SK-N-SH (cell line): Measurements from ENCODE around the gene SLC16A13. TPM values are rescaled to one million over a fixed set of nuclear protein-coding genes. Genes with fewer than 3 reads are reported as not detected.

Source experiments
- CTCF ChIA-PET: fragments of 300-600, 350-600 bp; formaldehyde crosslinking; extraction: SDS; loops from one replicate; lab custom pipeline; 2021; lab: Yijun Ruan, JAX
- POLR2A ChIA-PET: fragments of 350-600 bp; sonication (Branson Sonifier 250); formaldehyde crosslinking; extraction: SDS; loops from one replicate; lab custom pipeline; 2020; ENCODE audit warnings: antibody characterized with exemption, inconsistent platforms; lab: Yijun Ruan, JAX
- DNase-seq: peaks from one replicate; pipeline ENCODE4 v3.0.0; 2012
- H2AFZ ChIP-seq: fragments of 200-600 bp; sonication (generic); 2 replicates; pipeline ENCODE4 v1.8.1; 2016; ENCODE audit warnings: antibody characterized with exemption, mild to moderate bottlenecking, low read depth
- H3F3A ChIP-seq: fragments of 200-600 bp; sonication (generic); replicated peaks from 2 replicates; pipeline ENCODE3; 2016; ENCODE audit warnings: antibody characterized with exemption, mild to moderate bottlenecking; ENCODE audit not compliant: insufficient read depth
- H3K27ac ChIP-seq, 2 experiments: fragments of 200-500 bp in 1 of 2; fragments of 200-600 bp in 1 of 2; sonication (Bioruptor generic) in 1 of 2; sonication (generic), shearing (Covaris generic) in 1 of 2; 2 replicates each; pipeline versions ENCODE4 v1.5.1 to v1.6.1; 2014 to 2016; ENCODE audit warnings: low read depth in 2 of 2, inconsistent platforms in 1 of 2, low read length in 1 of 2, mild to moderate bottlenecking in 1 of 2, mixed read lengths in 1 of 2
- H3K27me3 ChIP-seq: fragments of 200-600 bp; sonication (generic), shearing (Covaris generic); 2 replicates; pipeline ENCODE4 v1.6.1; 2016; ENCODE audit warnings: mixed run types; ENCODE audit not compliant: insufficient read depth
- H3K36me3 ChIP-seq, 2 experiments: fragments of 200-500 bp in 1 of 2; fragments of 200-600 bp in 1 of 2; sonication (Bioruptor generic) in 1 of 2; sonication (generic) in 1 of 2; replicated peaks in 1 of 2; 2 replicates each; pipeline versions ENCODE3 to v1.5.1; 2014 to 2016; ENCODE audit warnings: low read length in 1 of 2, mild to moderate bottlenecking in 1 of 2; ENCODE audit not compliant: insufficient read depth in 2 of 2, control insufficient read depth in 1 of 2
- H3K4me1 ChIP-seq, 2 experiments: fragments of 200-500 bp in 1 of 2; fragments of 200-600 bp in 1 of 2; sonication (Bioruptor generic) in 1 of 2; sonication (generic), shearing (Covaris generic) in 1 of 2; 2 replicates each; pipeline versions ENCODE4 v1.5.1 to v1.6.1; 2014 to 2016; ENCODE audit warnings: low read depth in 1 of 2, low read length in 1 of 2, mixed run types in 1 of 2; ENCODE audit not compliant: insufficient read depth in 2 of 2, control insufficient read depth in 1 of 2
- H3K4me2 ChIP-seq: fragments of 200-600 bp; sonication (generic), shearing (Covaris generic); 2 replicates; pipeline ENCODE4 v1.6.1; 2017; ENCODE audit warnings: mixed run types
- H3K4me3 ChIP-seq, 2 experiments: fragments of 200-500 bp in 1 of 2; fragments of 200-600 bp in 1 of 2; sonication (Bioruptor generic) in 1 of 2; sonication (generic), shearing (Covaris generic) in 1 of 2; 2 replicates each; pipeline versions ENCODE4 v1.5.1 to v1.8.1; 2014 to 2016; ENCODE audit warnings: low read depth in 2 of 2, inconsistent platforms in 1 of 2, low read length in 1 of 2, mild to moderate bottlenecking in 1 of 2, mixed read lengths in 1 of 2, moderate library complexity in 1 of 2
- H3K79me2 ChIP-seq: fragments of 200-600 bp; sonication (generic); 2 replicates; pipeline ENCODE4 v1.8.1; 2017; ENCODE audit warnings: mild to moderate bottlenecking; ENCODE audit not compliant: insufficient read depth
- H3K9ac ChIP-seq: fragments of 200-600 bp; sonication (generic); 2 replicates; pipeline ENCODE4 v1.6.1; 2017; ENCODE audit warnings: mixed run types
- H3K9me2 ChIP-seq: fragments of 200-600 bp; sonication (generic); 2 replicates; pipeline ENCODE4 v1.6.1; 2017; ENCODE audit warnings: mixed run types
- H3K9me3 ChIP-seq: fragments of 200-600 bp; sonication (generic); 2 replicates; pipeline ENCODE4 v1.6.1; 2017; ENCODE audit warnings: mixed run types, mild to moderate bottlenecking, moderate library complexity
- H4K20me1 ChIP-seq: fragments of 200-600 bp; sonication (generic); 2 replicates; pipeline ENCODE4 v1.6.1; 2017; ENCODE audit warnings: mild to moderate bottlenecking, mixed run types; ENCODE audit not compliant: insufficient read depth
- CHD2 ChIP-seq: fragments of 150-350 bp; IDR thresholded peaks from 2 replicates; pipeline ENCODE4 v1.6.1; 2018; ENCODE audit warnings: low read length; ENCODE audit not compliant: partially characterized antibody
- EP300 ChIP-seq, 2 experiments: IDR thresholded peaks; 2 replicates each; pipeline versions ENCODE4 v1.4.0 to v1.6.1; 2012; ENCODE audit warnings: borderline replicate concordance in 1 of 2, low read depth in 1 of 2, low read length in 1 of 2
- EZH2phosphoT487 ChIP-seq: fragments of 200-600 bp; sonication (generic); IDR thresholded peaks from 2 replicates; pipeline ENCODE4 v1.6.1; 2017; ENCODE audit warnings: low read depth, mixed run types, mild to moderate bottlenecking, antibody characterized with exemption, moderate library complexity, borderline replicate concordance
- FOXM1 ChIP-seq: IDR thresholded peaks from 2 replicates; pipeline ENCODE4 v1.4.0; 2012; ENCODE audit warnings: low read depth, mild to moderate bottlenecking
- GABPA ChIP-seq: IDR thresholded peaks from 2 replicates; pipeline ENCODE4 v1.4.0; 2012; ENCODE audit warnings: low read depth, mild to moderate bottlenecking
- MXI1 ChIP-seq: IDR thresholded peaks from 2 replicates; pipeline ENCODE4 v1.6.1; 2012; ENCODE audit warnings: mild to moderate bottlenecking, low read depth, low read length, improper control_type of control experiment
- RFX5 ChIP-seq: IDR thresholded peaks from 2 replicates; pipeline ENCODE4 v1.6.1; 2012; ENCODE audit warnings: mild to moderate bottlenecking, improper control_type of control experiment, low read length
- RXRA ChIP-seq: IDR thresholded peaks from 2 replicates; pipeline ENCODE4 v1.4.0; 2012; ENCODE audit warnings: low read depth, mild to moderate bottlenecking, borderline replicate concordance
- SIN3A ChIP-seq: IDR thresholded peaks from 2 replicates; pipeline ENCODE4 v1.6.1; 2012; ENCODE audit warnings: low read depth, mild to moderate bottlenecking, low read length, moderate library complexity, borderline replicate concordance
- TAF1 ChIP-seq: IDR thresholded peaks from 2 replicates; pipeline ENCODE4 v1.6.1; 2012; ENCODE audit warnings: low read depth, mild to moderate bottlenecking, low read length, moderate library complexity, borderline replicate concordance
- TEAD4 ChIP-seq: IDR thresholded peaks from 2 replicates; pipeline ENCODE4 v1.4.0; 2012; ENCODE audit warnings: mild to moderate bottlenecking, borderline replicate concordance; ENCODE audit not compliant: insufficient read depth
- WGBS: methylation state at CpG from one replicate; pipeline ENCODE4 v1.1.6; 2017; ENCODE audit warnings: low lambda C conversion rate; 5-methylcytosine and 5-hydroxymethylcytosine counted together
- polyA plus RNA-seq, 3 experiments: library from polyadenylated mRNA; depleted of rRNA; stranded (reverse); fragments of >200 nt; gene quantifications; 2 replicates each; pipeline ENCODE4 v1.2.3, GENCODE V29; 2012
- TF ChIP-seq, protein P1 (sequence below): fragments of 150-350 bp; IDR thresholded peaks from 2 replicates; pipeline ENCODE4 v1.6.1; 2017; ENCODE audit warnings: antibody characterized with exemption, low read length, low read depth, borderline replicate concordance
- TF ChIP-seq, protein P2 (sequence below): fragments of 200-600 bp; sonication (generic); IDR thresholded peaks from 2 replicates; pipeline ENCODE4 v1.6.1; 2017; ENCODE audit warnings: antibody characterized with exemption, mild to moderate bottlenecking, moderate library complexity
- TF ChIP-seq, protein P3 (sequence below): IDR thresholded peaks from 2 replicates; pipeline ENCODE4; 2012

Gene SLC16A13
- polyA plus RNA-seq, 1 of the 3 experiments (the other 2 are of a cell fraction) = 3.9 TPM

DNA sequence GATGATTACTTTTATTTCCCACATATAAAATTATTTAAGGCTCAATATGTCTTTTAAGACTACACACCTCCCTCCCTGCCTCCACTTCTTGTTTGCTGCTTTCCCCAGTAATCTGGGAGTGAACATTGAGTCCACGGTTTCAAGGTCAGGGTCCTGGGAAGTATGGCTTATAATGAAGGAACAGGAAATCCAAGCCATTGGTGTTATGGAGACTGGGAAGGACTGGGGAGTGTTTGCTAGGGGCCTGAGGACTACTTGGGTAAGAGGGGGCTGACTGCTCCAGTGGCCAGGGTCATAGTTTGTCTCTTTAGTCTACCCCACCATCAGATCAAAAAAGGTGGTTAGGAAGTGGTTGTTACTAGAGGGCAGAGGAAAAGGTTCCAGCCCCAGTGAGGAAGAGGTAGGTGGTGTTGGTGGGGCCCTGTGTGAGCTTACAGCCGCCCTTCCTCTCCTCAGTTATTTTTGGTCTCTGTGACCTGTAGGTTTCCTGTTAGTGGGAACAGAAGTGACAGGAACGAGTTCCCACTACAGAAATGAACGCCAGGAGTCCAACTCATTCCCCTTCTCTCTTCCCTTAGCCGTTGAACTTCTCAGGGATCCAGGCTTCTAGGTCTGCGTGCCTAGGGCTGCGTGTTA is 742 bp upstream of the SLC16A13 start:
- POLR2A ChIA-PET = interaction anchor here (0.7 to 1.6 kb wide), 6 partner anchors 10 to 652 kb away, joined by 3 to 8 read pairs (median 3); no protein-coding TSS in a partner anchor
- Histone ChIP-seq H3K4me1 (peaks cover 4 to 11% of the 10 kb centered on the region in 2 experiments; a peak in 2 of 4 replicates), H3K27me3 (no peaks in the 10 kb centered on the region), H3K9ac (peak overlapping the region; percentile 75), H3F3A (peaks cover 6% of the 10 kb centered on the region), H3K9me2 (no peaks in the 10 kb centered on the region), H2AFZ (peak overlapping the region; percentile 96), H3K4me2 (peak overlapping the region; percentile 95), H3K79me2 (no peaks in the 10 kb centered on the region), H3K9me3 (no peaks in the 10 kb centered on the region), H3K4me3 (peak overlapping the region; percentile 76 to 80), H3K27ac (peak overlapping the region; percentile 45 to 71; a peak in 3 of 4 replicates), H4K20me1 (no peaks in the 10 kb centered on the region), H3K36me3 (no peaks in the 10 kb centered on the region)
- WGBS = 23% methylated on average over 7 of the region's 7 CpGs
- DNase-seq = no peak
- CTCF ChIA-PET = interaction anchor here (0.8 to 2.0 kb wide), 5 partner anchors 9 to 102 kb away, joined by 3 to 14 read pairs (median 6); partner anchors contain the start of gene SLC16A11
- TF ChIP-seq SIN3A (no peak), GABPA (0 out of 2 replicates have a peak, but pooled peaks have one; percentile 20)

DNA sequence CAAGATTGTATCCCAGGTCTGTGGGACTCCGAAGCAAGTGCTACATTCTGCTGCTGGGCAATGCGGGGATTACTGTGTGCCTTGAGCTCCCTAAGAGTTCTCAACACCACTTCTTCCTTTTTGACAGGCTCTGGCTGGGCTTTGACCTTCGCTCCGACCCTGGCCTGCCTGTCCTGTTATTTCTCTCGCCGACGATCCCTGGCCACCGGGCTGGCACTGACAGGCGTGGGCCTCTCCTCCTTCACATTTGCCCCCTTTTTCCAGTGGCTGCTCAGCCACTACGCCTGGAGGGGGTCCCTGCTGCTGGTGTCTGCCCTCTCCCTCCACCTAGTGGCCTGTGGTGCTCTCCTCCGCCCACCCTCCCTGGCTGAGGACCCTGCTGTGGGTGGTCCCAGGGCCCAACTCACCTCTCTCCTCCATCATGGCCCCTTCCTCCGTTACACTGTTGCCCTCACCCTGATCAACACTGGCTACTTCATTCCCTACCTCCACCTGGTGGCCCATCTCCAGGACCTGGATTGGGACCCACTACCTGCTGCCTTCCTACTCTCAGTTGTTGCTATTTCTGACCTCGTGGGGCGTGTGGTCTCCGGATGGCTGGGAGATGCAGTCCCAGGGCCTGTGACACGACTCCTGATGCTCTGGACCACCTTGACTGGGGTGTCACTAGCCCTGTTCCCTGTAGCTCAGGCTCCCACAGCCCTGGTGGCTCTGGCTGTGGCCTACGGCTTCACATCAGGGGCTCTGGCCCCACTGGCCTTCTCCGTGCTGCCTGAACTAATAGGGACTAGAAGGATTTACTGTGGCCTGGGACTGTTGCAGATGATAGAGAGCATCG is 2.4 kb downstream of the SLC16A13 start:
- CTCF ChIA-PET = interaction anchor here (1.0 to 2.4 kb wide), 4 partner anchors 7 to 139 kb away, joined by 3 to 9 read pairs (median 4); no protein-coding TSS in a partner anchor
- Histone ChIP-seq H3K9me2 (no peaks in the 10 kb centered on the region), H3F3A (peaks cover 6% of the 10 kb centered on the region), H4K20me1 (no peaks in the 10 kb centered on the region), H2AFZ (no peak overlapping the region), H3K79me2 (no peaks in the 10 kb centered on the region), H3K9ac (no peak overlapping the region), H3K9me3 (no peaks in the 10 kb centered on the region), H3K36me3 (no peaks in the 10 kb centered on the region), H3K4me2 (no peak overlapping the region), H3K4me3 (no peak overlapping the region), H3K4me1 (peaks cover 4 to 20% of the 10 kb centered on the region in 2 experiments; a peak in 2 of 4 replicates), H3K27me3 (0 out of 2 replicates have a peak, but pooled peaks cover 5% of the 10 kb centered on the region), H3K27ac (no peak overlapping the region)
- TF ChIP-seq MXI1 (no peak), TEAD4 (no peak), FOXM1 (no peak), EP300 (IDR thresholded peaks at IDR 0.05; ENCODE audit: borderline replicate concordance in 1 of 2, low read depth in 1 of 2, low read length in 1 of 2) (no peak), CHD2 (no peak), RFX5 (no peak), RXRA (no peak), TAF1 (no peak), EZH2phosphoT487 (no peak)
- TF ChIP-seq, protein P1, sequence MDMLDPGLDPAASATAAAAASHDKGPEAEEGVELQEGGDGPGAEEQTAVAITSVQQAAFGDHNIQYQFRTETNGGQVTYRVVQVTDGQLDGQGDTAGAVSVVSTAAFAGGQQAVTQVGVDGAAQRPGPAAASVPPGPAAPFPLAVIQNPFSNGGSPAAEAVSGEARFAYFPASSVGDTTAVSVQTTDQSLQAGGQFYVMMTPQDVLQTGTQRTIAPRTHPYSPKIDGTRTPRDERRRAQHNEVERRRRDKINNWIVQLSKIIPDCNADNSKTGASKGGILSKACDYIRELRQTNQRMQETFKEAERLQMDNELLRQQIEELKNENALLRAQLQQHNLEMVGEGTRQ = no peak
- TF ChIP-seq, protein P2, sequence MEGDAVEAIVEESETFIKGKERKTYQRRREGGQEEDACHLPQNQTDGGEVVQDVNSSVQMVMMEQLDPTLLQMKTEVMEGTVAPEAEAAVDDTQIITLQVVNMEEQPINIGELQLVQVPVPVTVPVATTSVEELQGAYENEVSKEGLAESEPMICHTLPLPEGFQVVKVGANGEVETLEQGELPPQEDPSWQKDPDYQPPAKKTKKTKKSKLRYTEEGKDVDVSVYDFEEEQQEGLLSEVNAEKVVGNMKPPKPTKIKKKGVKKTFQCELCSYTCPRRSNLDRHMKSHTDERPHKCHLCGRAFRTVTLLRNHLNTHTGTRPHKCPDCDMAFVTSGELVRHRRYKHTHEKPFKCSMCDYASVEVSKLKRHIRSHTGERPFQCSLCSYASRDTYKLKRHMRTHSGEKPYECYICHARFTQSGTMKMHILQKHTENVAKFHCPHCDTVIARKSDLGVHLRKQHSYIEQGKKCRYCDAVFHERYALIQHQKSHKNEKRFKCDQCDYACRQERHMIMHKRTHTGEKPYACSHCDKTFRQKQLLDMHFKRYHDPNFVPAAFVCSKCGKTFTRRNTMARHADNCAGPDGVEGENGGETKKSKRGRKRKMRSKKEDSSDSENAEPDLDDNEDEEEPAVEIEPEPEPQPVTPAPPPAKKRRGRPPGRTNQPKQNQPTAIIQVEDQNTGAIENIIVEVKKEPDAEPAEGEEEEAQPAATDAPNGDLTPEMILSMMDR = no peak
- TF ChIP-seq, protein P3, sequence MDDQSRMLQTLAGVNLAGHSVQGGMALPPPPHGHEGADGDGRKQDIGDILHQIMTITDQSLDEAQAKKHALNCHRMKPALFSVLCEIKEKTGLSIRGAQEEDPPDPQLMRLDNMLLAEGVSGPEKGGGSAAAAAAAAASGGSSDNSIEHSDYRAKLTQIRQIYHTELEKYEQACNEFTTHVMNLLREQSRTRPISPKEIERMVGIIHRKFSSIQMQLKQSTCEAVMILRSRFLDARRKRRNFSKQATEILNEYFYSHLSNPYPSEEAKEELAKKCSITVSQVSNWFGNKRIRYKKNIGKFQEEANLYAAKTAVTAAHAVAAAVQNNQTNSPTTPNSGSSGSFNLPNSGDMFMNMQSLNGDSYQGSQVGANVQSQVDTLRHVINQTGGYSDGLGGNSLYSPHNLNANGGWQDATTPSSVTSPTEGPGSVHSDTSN = no peak
- 88% methylated on average over 18 of the region's 19 CpGs for WGBS
- DNase-seq = peak; percentile 38
- POLR2A ChIA-PET = no interaction called here
